ENCODE data around the gene PRICKLE2.

The PRICKLE2 gene

DNA sequence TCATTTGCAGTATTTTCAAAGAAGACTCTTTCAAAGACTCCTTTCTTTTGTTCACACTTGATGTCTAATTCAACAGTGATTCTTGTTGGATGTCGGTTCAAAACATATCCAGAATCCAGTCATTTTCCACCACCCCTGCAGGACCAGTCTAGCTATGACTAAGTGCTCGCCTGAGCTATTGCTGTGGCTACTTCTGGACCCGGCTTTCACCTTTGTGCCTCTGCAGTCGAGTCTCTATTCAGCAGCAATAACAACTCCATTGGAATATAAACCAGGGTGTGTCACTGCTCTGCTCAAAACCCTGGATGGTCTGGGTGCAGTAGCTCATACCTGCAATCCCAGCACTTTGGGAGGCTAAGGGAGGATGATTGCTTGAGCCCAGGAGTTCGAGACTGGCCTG, 55.0 kb downstream of the PRICKLE2 start:
- no peak for TF ChIP-seq POLR2A (IDR thresholded peaks at IDR 0.05; ENCODE audit: low read depth, low read length)
- no peak for TF ChIP-seq TAF1 (IDR thresholded peaks at IDR 0.05; ENCODE audit: low read depth, low read length)
- no peak for TF ChIP-seq POLR2AphosphoS5 (IDR thresholded peaks at IDR 0.05; ENCODE audit: low read depth, low read length)
- no peak for TF ChIP-seq PAX5 (IDR thresholded peaks at IDR 0.05; ENCODE audit: insufficient read depth, low read length, severe bottlenecking)
- no peak for TF ChIP-seq SPI1 (IDR thresholded peaks at IDR 0.05; ENCODE audit: low read depth, low read length)
- no peak for TF ChIP-seq POU2F2 (IDR thresholded peaks at IDR 0.05; ENCODE audit: low read depth, low read length)
- FAIRE-seq = no peak
- DNase-seq (ENCODE audit: insufficient read length, low spot score) = no peak

DNA sequence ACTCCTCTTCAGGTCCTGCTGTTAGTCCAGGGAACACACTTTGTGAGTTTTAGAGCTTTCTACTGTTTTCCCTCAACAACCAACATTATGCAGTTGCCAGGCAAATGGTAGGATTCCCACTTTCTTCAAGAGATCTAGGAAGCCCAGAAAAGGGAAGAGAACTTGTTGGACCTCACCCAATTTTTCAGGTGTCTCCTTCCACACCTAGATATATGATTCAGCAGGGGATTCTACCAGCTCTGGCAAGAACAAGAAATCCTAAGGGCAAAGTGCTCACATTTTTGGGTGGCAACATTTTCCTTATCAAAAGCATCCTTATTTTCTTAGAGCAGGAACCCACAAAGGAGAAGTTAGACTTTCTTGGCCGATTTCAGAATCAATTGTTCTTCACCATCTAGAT, 57.4 kb downstream of the PRICKLE2 start:
- no peak for TF ChIP-seq POLR2A (IDR thresholded peaks at IDR 0.05; ENCODE audit: low read depth, low read length)
- no peak for TF ChIP-seq TAF1 (IDR thresholded peaks at IDR 0.05; ENCODE audit: low read depth, low read length)
- no peak for TF ChIP-seq PAX5 (IDR thresholded peaks at IDR 0.05; ENCODE audit: insufficient read depth, low read length, severe bottlenecking)
- no peak for TF ChIP-seq POLR2AphosphoS5 (IDR thresholded peaks at IDR 0.05; ENCODE audit: low read depth, low read length)
- no peak for DNase-seq (ENCODE audit: insufficient read length, low spot score)
- FAIRE-seq = no peak

DNA sequence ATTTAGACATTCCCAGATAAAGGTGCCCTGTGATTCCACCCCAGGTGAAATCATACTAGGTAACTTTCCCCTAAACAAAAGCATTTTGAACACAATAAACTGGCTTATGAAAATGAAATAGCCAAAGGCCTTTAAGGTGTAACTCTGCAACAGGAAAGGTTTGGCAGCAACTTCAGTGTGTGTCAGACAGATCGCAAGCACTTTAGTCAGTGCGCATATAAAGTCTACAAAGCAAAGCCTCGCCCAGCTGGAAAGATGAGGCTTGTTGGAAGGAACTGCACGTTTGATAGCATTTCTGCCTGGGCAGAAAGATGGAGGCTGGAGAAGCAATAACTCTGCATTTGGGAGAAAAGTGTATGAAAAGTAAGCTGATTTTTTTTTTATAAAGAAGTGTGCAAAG, 57.9 kb downstream of the PRICKLE2 start:
- FAIRE-seq (no peak), DNase-seq (ENCODE audit: insufficient read length, low spot score) (no peak)
- TF ChIP-seq PAX5 (IDR thresholded peaks at IDR 0.05; ENCODE audit: insufficient read depth, low read length, severe bottlenecking) = no peak
- no peak for TF ChIP-seq TAF1 (IDR thresholded peaks at IDR 0.05; ENCODE audit: low read depth, low read length)
- no peak for TF ChIP-seq POLR2AphosphoS5 (IDR thresholded peaks at IDR 0.05; ENCODE audit: low read depth, low read length)
- TF ChIP-seq SPI1 (IDR thresholded peaks at IDR 0.05; ENCODE audit: low read depth, low read length) = no peak
- no peak for TF ChIP-seq POLR2A (IDR thresholded peaks at IDR 0.05; ENCODE audit: low read depth, low read length)
- no peak for TF ChIP-seq POU2F2 (IDR thresholded peaks at IDR 0.05; ENCODE audit: low read depth, low read length)

DNA sequence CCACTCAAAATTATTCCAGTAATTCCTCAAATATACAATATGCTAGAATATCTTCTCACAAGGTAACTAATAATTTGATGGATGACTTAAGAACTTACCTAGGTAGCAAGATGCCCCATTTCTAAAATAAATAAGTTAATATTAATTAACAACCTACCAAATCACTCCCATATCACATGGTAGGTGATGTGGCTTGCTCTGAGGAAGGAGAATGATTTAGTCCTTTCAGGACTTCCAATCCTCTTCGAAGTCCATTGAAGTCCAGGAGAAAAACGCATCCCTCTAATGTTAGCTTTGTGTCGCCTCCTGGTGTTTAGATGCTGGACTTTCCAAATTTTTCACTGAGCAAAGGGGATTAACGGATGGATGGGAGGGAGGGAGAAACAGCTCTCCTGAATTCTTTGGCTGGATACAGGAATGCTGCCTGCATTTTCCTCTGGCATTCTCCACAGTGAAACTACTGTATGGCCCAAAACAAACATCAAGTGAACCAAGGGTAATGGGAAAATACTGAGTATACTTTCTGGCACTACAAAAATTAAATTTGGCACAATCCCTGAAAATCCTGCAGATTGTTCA, 58.6 kb downstream of the PRICKLE2 start:
- TF ChIP-seq SPI1 (IDR thresholded peaks at IDR 0.05; ENCODE audit: low read depth, low read length) (no peak), POU2F2 (IDR thresholded peaks at IDR 0.05; ENCODE audit: low read depth, low read length) (no peak), POLR2A (IDR thresholded peaks at IDR 0.05; ENCODE audit: low read depth, low read length) (no peak), PAX5 (IDR thresholded peaks at IDR 0.05; ENCODE audit: insufficient read depth, low read length, severe bottlenecking) (no peak), TAF1 (IDR thresholded peaks at IDR 0.05; ENCODE audit: low read depth, low read length) (no peak), POLR2AphosphoS5 (IDR thresholded peaks at IDR 0.05; ENCODE audit: low read depth, low read length) (no peak)
- no peak for FAIRE-seq
- no peak for DNase-seq (ENCODE audit: insufficient read length, low spot score)

DNA sequence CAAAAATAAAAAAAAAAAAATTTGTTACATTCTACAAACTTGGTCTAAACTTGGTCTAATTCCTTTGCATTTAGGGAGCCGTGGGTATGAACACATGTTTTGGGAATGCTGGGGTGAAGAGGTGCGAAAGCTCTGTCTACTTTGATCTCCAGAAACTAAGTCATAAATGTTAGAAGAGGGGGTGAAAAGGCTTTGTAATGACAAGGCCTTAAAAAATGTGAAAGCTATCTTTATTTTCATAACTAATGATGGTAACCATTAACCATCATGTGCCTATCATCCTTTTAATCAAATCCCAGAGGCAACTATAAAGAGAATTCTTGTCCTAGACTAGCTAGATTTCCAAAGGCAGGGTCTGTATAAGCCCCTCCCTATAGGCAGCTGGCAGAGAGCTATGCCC, 60.9 kb downstream of the PRICKLE2 start:
- no peak for DNase-seq (ENCODE audit: insufficient read length, low spot score)
- TF ChIP-seq POLR2A (IDR thresholded peaks at IDR 0.05; ENCODE audit: low read depth, low read length) (no peak), POLR2AphosphoS5 (IDR thresholded peaks at IDR 0.05; ENCODE audit: low read depth, low read length) (no peak), TAF1 (IDR thresholded peaks at IDR 0.05; ENCODE audit: low read depth, low read length) (no peak), POU2F2 (IDR thresholded peaks at IDR 0.05; ENCODE audit: low read depth, low read length) (no peak), SPI1 (IDR thresholded peaks at IDR 0.05; ENCODE audit: low read depth, low read length) (no peak), PAX5 (IDR thresholded peaks at IDR 0.05; ENCODE audit: insufficient read depth, low read length, severe bottlenecking) (no peak)
- FAIRE-seq = no peak

DNA sequence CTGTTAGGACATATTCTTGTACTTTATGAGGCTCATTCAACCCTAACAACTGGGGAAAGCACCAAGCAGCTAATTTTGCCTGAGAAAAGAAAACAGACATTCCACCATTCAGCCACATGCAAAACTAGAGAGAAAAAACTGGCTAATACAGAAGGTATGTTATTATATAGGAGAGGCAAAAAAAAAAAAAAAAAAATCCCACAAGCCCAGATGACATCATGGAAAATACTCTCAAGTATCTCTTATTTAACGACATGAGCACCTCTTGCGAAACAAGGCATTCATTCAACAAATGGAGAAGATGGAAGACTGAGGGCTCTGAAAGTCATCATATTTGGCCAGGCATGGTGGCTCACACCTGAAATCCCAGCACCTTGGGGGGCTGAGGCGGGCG, 61.5 kb downstream of the PRICKLE2 start:
- FAIRE-seq (no peak), DNase-seq (ENCODE audit: insufficient read length, low spot score) (no peak)
- TF ChIP-seq POLR2A (IDR thresholded peaks at IDR 0.05; ENCODE audit: low read depth, low read length) = no peak
- no peak for TF ChIP-seq SPI1 (IDR thresholded peaks at IDR 0.05; ENCODE audit: low read depth, low read length)
- no peak for TF ChIP-seq POLR2AphosphoS5 (IDR thresholded peaks at IDR 0.05; ENCODE audit: low read depth, low read length)

DNA sequence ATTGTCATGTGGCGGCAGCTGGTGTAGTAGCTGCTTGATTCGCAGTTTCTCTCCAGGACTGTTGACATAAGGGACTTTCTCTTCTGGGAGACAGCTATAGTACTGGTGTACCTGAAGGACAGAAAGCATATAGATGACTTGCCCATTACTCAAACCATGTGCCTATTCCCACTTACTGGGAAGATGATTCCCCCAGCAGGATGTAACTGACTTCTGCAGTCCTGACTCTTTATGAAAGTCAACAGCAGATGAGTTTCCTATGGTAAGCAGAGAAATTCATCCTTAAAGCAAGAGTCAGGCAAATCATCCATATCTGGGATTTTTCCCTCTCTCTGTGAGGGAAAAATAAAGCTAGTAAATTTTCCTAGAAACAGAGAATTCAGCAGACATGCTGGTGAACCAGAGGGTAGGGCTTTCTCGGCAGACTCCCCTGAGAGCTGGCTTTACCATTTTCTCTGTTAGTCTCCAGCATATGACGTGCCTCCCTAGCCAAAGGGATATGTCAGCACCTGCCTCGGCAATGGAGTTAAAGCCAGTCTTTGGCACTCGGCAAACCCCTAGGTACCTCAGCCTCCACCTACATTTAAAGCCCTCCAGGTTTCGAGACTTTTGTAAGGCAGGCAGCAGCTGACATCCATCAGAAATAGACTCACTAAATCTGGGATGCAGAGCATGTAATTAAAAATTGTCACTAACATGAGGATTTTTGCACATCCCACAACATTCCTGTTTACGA, 62.1 kb downstream of the PRICKLE2 start:
- DNase-seq (ENCODE audit: insufficient read length, low spot score) (no peak), FAIRE-seq (no peak)
- no peak for TF ChIP-seq TAF1 (IDR thresholded peaks at IDR 0.05; ENCODE audit: low read depth, low read length)
- TF ChIP-seq SPI1 (IDR thresholded peaks at IDR 0.05; ENCODE audit: low read depth, low read length) = no peak
- no peak for TF ChIP-seq POU2F2 (IDR thresholded peaks at IDR 0.05; ENCODE audit: low read depth, low read length)
- TF ChIP-seq POLR2AphosphoS5 (IDR thresholded peaks at IDR 0.05; ENCODE audit: low read depth, low read length) = no peak

DNA sequence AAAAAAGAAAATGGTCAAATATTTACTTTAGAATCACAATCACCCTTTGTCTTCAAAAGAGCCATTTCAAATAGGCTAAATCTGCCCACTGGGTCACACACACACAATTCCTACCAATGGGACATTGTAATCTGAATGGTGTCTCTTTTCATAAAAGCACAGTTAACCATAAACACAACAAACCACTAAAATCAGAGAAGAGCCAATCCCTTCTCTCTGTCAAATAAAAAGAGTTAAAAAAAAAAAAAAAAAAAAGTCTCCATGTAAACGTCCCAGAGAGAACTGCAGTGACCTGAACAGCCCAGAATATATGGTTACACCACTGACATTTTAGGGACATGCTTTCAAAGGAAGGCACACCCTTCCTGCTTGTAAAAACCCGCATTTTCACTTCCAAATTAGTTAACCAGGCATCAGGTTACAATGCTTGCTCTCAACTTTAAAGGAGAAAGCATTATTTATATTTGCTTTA, 63.7 kb downstream of the PRICKLE2 start:
- no peak for FAIRE-seq
- TF ChIP-seq SPI1 (IDR thresholded peaks at IDR 0.05; ENCODE audit: low read depth, low read length) = no peak
- no peak for TF ChIP-seq PAX5 (IDR thresholded peaks at IDR 0.05; ENCODE audit: insufficient read depth, low read length, severe bottlenecking)
- no peak for TF ChIP-seq POLR2AphosphoS5 (IDR thresholded peaks at IDR 0.05; ENCODE audit: low read depth, low read length)
- TF ChIP-seq POLR2A (IDR thresholded peaks at IDR 0.05; ENCODE audit: low read depth, low read length) = no peak
- TF ChIP-seq POU2F2 (IDR thresholded peaks at IDR 0.05; ENCODE audit: low read depth, low read length) = no peak
- DNase-seq (ENCODE audit: insufficient read length, low spot score) = no peak

DNA sequence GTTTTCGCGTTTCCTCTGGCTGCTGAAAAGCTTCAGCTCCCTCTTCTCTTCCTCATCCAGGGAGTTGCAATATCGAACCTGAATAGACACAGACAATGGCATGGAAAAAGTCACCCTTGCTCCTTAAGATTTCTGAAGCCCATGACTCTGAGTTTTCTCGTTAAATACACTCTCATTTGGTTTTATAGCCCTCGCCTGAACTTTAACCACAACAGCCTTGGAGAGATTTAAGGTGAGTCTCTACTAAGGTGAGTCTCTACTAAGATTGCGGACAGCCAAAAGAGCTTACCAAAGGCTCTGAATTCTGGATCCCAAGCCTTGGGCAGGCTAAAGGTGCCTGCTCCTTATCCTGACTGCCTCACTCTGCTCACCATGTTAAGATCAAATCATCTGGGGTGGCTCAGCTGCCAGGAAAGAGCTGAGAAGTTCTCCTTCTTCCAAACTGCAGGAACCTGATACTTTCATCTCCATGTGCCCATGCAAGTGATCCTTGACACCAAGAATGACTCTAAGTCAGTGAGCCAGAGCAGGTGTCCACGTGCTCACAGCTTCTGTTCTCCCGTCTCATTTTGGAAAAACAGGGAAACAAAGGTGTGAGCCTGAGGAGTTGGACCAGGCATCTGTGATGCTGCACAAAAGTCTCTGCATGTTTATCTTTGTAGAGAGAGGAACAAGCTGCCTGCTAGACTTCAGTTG, 65.1 kb downstream of the PRICKLE2 start:
- DNase-seq (ENCODE audit: insufficient read length, low spot score) (no peak), FAIRE-seq (no peak)
- TF ChIP-seq SPI1 (IDR thresholded peaks at IDR 0.05; ENCODE audit: low read depth, low read length) (no peak), TAF1 (IDR thresholded peaks at IDR 0.05; ENCODE audit: low read depth, low read length) (no peak), POU2F2 (IDR thresholded peaks at IDR 0.05; ENCODE audit: low read depth, low read length) (no peak), POLR2A (IDR thresholded peaks at IDR 0.05; ENCODE audit: low read depth, low read length) (no peak), POLR2AphosphoS5 (IDR thresholded peaks at IDR 0.05; ENCODE audit: low read depth, low read length) (no peak), PAX5 (IDR thresholded peaks at IDR 0.05; ENCODE audit: insufficient read depth, low read length, severe bottlenecking) (no peak)

Data from GM12891 (cell line).